ENCODE results near the gene ZNF384. TPM values are rescaled to one million over a fixed set of nuclear protein-coding genes. Genes with fewer than 3 reads are reported as not detected.

Gene ZNF384
- total RNA-seq, 1 experiment from 2014 or later: 88.0 TPM

- Histone ChIP-seq H2AK5ac (ENCODE audit: insufficient read length, low read length) (no peak overlapping the region), H3T11ph (ENCODE audit: low read length) (no peak overlapping the region), H3K79me1 (ENCODE audit: insufficient read depth, low read depth, low read length, poor library complexity, severe bottlenecking) (no peaks in the 10 kb centered on the region), H3K23me2 (ENCODE audit: insufficient read length, low read depth, low read length, poor library complexity, severe bottlenecking) (no peaks in the 10 kb centered on the region), H3K23ac (ENCODE audit: insufficient read length, low read depth, low read length) (no peak overlapping the region), H2AFZ (ENCODE audit: low read length) (no peak overlapping the region), H2BK15ac (ENCODE audit: low read depth, low read length) (no peak overlapping the region), H4K8ac (replicated peaks; ENCODE audit: insufficient read length, low read depth, low read length) (no peak overlapping the region), H3K27ac (ENCODE audit: insufficient read length, low read depth, low read length) (no peak overlapping the region), H3K18ac (ENCODE audit: insufficient read length, low read depth, low read length) (no peak overlapping the region), H2BK12ac (ENCODE audit: insufficient read length, low read depth, low read length) (no peak overlapping the region), H4K91ac (ENCODE audit: insufficient read length, low read depth, low read length) (no peak overlapping the region), H2BK120ac (ENCODE audit: low read depth, low read length, poor library complexity, severe bottlenecking) (no peak overlapping the region), H3K79me2 (ENCODE audit: insufficient read depth, low read length) (no peaks in the 10 kb centered on the region), H4K5ac (ENCODE audit: insufficient read length, low read depth, low read length) (no peak overlapping the region), H3K4me1 (ENCODE audit: insufficient read depth, low read length) (no peaks in the 10 kb centered on the region), H3K9ac (ENCODE audit: extremely low read depth, insufficient read length, low read length) (no peak overlapping the region), H3K4ac (ENCODE audit: low read depth, low read length) (no peak overlapping the region), H2BK5ac (ENCODE audit: insufficient read length, low read length) (no peak overlapping the region), H3K14ac (ENCODE audit: insufficient read depth, low read length) (no peak overlapping the region), H3K4me2 (ENCODE audit: insufficient read depth, insufficient read length, low read length) (no peak overlapping the region), H4K20me1 (ENCODE audit: control insufficient read depth, insufficient read depth, insufficient read length) (no peaks in the 10 kb centered on the region), H3K56ac (ENCODE audit: insufficient read length, low read depth, low read length) (no peak overlapping the region), H2BK20ac (ENCODE audit: low read depth, low read length, poor library complexity, severe bottlenecking) (no peak overlapping the region), H3K9me3 (ENCODE audit: control insufficient read depth, low read depth, low read length) (no peaks in the 10 kb centered on the region), H3K27me3 (ENCODE audit: insufficient read depth, low read length) (no peaks in the 10 kb centered on the region)
- H3K36me3 Mint-ChIP-seq (ENCODE audit: insufficient read depth in 1 of 3, low read depth in 3 of 3): peaks cover 12 to 61% (median 46%) of the 10 kb centered on the region in 3 experiments
- DNase-seq: no peak
- H3K9me3 Mint-ChIP-seq: no peaks in the 10 kb centered on the region
- no peaks in the 10 kb centered on the region for H3K27me3 Mint-ChIP-seq (ENCODE audit: low read depth)
- H3K4me3 Mint-ChIP-seq: no peak overlapping the region; a peak in 1 of 5 replicates
- H3K4me1 Mint-ChIP-seq: no peaks in the 10 kb centered on the region
- TF ChIP-seq CTCF (conservative IDR thresholded peaks at IDR 0.05): no peak; the same call in 1 of the 3 replicates
- no CpG with 5 or more reads among the region's 12 CpGs for WGBS (ENCODE audit: extremely low coverage, insufficient read length, low lambda C conversion rate)
- no peak overlapping the region for H3K27ac Mint-ChIP-seq
Measured at GRCh38 chr12:6652391-6652790, 36.8 kb downstream of the ZNF384 start.

Data from H9 (cell line).